ENCODE results near the gene PLGRKT.
A peak's percentile ranks its signal among the peaks of the same experiment; 100 is the strongest.
"Not testable (repeated sequence)": the region's sequence is repeated elsewhere in the genome, so short reads cannot be mapped to it uniquely, and the experiment has no call there.

Gene PLGRKT

GRCh38 chr9:5432890-5433289 is 4.8 kb downstream of the PLGRKT start:
- FAIRE-seq, result not testable (repeated sequence)

GRCh38 chr9:5430912-5431311 is 6.8 kb downstream of the PLGRKT start:
- no peak for FAIRE-seq
- no peak for DNase-seq (ENCODE audit: low spot score)

More at GRCh38 chr9:5432890-5433289, 4.8 kb downstream of the PLGRKT start:
- DNase-seq (ENCODE audit: low spot score), result not testable (repeated sequence)

GRCh38 chr9:5429873-5430564 is 7.7 kb downstream of the PLGRKT start:
- FAIRE-seq (no peak), DNase-seq (ENCODE audit: low spot score) (no peak)

- no peak for DNase-seq (ENCODE audit: low spot score)
- no peak for FAIRE-seq
Measured at GRCh38 chr9:5428794-5429528, 8.8 kb downstream of the PLGRKT start.

GRCh38 chr9:5428172-5428571 is 9.6 kb downstream of the PLGRKT start:
- no peak for FAIRE-seq
- DNase-seq (ENCODE audit: low spot score), result no peak

DNA sequence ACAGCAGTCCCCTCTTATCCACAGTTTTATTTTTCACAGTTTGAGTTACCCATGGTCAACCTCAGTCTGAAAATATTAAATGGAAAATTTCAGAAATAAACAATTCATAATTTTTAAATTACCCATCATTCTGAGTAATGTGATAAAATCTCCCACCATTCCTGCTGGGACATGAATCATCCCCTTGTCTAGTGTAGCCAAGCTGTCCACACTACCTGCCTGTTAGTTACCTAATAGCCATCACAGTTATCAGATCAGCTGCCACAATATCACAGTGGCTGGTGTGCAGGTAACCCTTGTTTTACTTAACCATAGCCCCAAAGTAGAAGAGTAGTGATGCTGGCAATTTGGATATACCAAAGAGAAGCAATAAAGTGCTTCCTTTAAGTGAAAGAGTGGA is 10.7 kb downstream of the PLGRKT start:
- DNase-seq (ENCODE audit: low spot score), result no peak
- no peak for FAIRE-seq

- peak; percentile 37 for DNase-seq (ENCODE audit: low spot score)
- peak; percentile 35 for FAIRE-seq
Measured at GRCh38 chr9:5425006-5425628, 12.6 kb downstream of the PLGRKT start.

DNA sequence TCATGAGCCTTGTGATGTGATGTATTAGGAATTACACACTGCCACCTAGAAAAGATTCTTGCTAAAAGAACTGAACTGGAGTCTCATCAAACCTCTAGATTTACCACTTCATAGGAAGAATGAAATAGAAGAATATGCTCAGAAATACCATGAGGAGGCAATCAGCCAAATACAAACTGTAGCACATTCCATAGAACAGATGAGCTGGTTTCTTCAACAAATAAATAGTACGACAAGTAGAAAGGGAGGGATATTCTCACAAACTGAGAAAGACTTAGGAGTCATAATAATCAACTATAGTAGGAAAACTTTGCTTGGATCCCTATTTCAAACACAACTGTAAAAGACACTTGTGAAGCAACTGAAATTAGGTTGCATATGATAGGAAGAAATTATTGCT is 15.4 kb downstream of the PLGRKT start:
- no peak for DNase-seq (ENCODE audit: low spot score)

GRCh38 chr9:5421163-5421562 is 16.6 kb downstream of the PLGRKT start:
- FAIRE-seq, result no peak
- DNase-seq (ENCODE audit: low spot score), result no peak

More for the DNA sequence above, 15.4 kb downstream of the PLGRKT start:
- no peak for FAIRE-seq

DNA sequence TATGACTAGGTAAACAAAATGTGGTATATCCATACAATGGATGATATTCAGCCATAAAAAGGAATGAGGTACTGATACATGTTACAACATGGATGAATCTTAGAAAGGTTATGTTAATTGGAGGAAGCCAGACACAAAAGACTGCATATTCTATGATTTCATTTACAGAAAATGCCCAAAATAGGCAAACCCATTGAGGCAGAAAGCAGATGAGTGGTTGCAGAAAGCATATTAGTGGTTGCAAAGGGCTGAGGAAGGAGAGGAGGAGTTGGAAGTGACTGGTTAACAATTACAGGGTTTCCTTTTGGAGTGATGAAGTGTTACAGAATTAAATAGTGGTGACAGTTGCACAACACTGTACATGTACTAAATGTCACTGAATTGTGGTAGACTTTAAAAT is 17.7 kb downstream of the PLGRKT start:
- DNase-seq (ENCODE audit: low spot score), result no peak
- no peak for FAIRE-seq

- FAIRE-seq (no peak), DNase-seq (ENCODE audit: low spot score) (no peak)
Measured at GRCh38 chr9:5418481-5418880, 19.2 kb downstream of the PLGRKT start.

DNA sequence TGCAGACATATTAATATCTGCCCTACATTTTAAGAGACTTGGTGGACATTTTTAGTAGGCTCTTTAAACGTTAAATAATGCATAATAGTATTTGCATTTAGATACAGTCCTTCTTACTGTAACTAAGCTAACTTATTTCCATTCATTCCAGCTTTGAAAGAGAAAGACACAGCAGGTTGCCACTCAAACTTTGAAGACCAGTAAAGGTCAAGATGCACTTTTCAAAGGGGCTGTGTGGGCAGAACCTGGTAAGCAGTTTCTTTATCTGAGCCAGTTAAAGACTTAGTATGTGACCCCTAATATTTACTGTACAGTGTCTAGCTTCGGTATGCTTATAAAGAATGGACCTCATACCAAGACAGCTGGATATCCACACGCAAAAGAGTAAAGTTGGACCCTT is 20.8 kb downstream of the PLGRKT start:
- DNase-seq (ENCODE audit: low spot score) (no peak), FAIRE-seq (no peak)

GRCh38 chr9:5408596-5408995 is 29.1 kb downstream of the PLGRKT start:
- DNase-seq (ENCODE audit: low spot score) (no peak), FAIRE-seq (no peak)

DNA sequence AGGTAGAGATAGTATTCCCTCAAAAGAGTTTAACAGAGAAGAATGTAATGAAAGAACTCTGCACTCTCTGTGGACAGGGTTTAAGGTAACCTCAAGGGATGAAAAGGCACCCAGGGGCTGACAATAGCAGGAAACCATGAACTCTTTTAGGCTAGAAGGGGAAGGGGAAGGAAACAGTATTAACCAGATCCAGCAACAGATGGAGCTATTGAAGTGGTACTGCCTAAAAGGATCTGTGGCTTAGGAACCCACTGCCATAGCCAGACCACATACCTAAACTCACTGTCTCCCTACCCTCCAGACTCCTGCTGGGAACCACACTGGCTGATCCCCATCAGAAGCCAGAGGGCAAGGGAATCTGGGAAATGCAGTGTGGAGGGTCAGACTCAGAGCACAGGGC is 35.5 kb downstream of the PLGRKT start:
- FAIRE-seq, result no peak
- DNase-seq (ENCODE audit: low spot score), result no peak

DNA sequence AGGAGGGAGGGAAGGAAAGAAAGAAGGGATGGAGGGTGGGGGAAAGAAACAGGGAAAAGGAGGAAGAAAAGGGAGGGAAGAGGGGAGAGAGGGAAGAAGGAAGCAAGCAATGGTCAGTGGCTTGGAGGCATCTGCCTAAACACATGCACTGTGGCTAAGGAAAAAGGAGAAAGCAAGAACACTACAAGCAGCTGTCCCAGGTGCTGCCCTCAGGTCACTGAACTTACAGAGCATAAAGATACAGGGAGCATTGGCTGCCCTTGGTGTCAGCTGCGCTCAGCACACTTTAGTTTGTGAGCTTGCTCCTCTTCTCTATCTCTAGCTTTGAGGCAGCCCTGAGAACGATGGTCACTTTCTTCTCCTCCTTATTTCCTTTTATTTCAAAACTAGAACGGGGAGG is 40.2 kb downstream of the PLGRKT start:
- not testable (repeated sequence) for FAIRE-seq; DNase-seq (ENCODE audit: low spot score)

DNA sequence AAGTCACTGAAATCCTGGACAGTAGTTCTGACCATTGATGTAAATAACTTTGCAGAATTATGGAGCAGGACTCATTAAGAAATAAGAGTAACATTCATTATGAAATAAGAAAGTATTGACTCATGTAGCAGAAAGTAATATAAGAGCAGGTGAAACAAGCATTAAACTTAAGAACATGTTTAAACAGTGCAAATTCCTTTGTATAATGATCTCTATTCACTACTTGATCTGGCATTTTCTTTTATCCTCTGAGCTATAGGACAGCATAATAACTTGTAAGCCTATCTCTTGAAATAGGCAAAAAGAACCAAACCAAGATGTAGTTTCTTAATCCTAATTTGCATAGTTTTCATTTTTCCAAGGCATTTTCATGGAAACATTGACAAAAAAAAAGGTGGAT is 42.3 kb downstream of the PLGRKT start:
- DNase-seq (ENCODE audit: low spot score) (no peak), FAIRE-seq (no peak)

DNA sequence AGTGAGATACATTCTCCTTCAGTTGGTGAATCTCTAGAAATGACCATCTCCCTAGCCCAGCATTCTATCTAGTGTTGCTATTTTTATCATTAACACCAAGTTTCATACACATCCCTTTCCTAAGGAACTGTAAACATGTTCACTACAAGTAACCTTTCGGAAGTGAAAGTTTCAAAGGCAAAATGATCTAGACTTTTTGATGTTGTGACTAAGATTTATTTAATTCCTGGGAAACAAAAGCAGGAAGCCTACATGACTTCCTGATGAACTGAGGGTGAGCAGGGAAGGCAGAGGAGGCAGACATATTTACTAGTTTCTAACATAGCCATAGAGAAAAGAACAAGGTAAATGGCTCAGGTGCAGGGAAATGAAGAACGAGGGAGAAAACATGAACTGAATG is 43.7 kb downstream of the PLGRKT start:
- not testable (repeated sequence) for DNase-seq (ENCODE audit: low spot score); FAIRE-seq

GRCh38 chr9:5393497-5393896 is 44.2 kb downstream of the PLGRKT start:
- FAIRE-seq (no peak), DNase-seq (ENCODE audit: low spot score) (no peak)

- no peak for DNase-seq (ENCODE audit: low spot score)
- no peak for FAIRE-seq
Measured at GRCh38 chr9:5392285-5392684, 45.4 kb downstream of the PLGRKT start.

DNA sequence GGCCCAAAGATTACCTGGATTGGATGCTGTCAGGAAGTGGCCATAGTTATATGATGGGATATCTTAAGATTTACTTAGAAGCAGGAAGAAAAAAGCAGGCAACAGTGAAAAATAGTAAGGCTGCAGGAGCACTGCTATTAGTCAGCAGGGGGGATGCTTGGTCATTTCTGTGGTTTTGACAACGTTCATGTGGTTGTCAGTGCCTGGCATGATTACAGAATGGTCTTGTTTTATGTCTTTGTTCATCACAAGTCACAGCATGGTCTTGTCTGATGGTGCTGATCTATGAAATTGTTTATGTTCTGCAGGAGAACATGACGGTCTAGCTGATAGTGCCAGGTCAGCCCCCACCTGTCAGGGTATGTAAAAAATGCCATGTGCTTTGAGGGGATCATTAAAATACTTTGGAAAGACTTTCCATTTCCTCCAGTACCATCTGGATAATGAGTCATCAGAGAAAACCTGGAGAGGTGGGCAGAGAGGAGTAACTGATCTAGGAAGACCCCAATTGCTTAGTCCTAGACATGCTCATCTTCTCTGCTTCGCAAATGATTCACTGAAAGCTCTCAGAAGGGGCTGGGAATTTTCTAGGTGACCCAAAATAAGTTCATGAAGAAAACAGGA is 48.5 kb downstream of the PLGRKT start:
- peak; percentile 89 for FAIRE-seq

GRCh38 chr9:5388026-5388819 is 49.5 kb downstream of the PLGRKT start:
- FAIRE-seq (no peak), DNase-seq (ENCODE audit: low spot score) (peak; percentile 30)

More for the DNA sequence above, 48.5 kb downstream of the PLGRKT start:
- DNase-seq (ENCODE audit: low spot score), result peak; percentile 75
